Activated B cell treated with CpG ODN at 0.5 μM for 24 hours (primary cell): Measurements from ENCODE around the gene ANKRD33. TPM values are rescaled to one million over a fixed set of nuclear protein-coding genes. Genes with fewer than 3 reads are reported as not detected.

Source experiments
- ATAC-seq: fragments of 200-7000 bp; cut with Tn5 transposase; one replicate; pipeline ENCODE4 v1.10.0; 2021; ENCODE audit warnings: low read depth, mild to moderate bottlenecking, moderate library complexity
- CTCF ChIA-PET: fragments of 350-600 bp; sonication (Branson Sonifier 250); formaldehyde crosslinking; loops from one replicate; lab custom pipeline; 2021; ENCODE audit warnings: antibody characterized with exemption; lab: Charles Lee
- POLR2A ChIA-PET: fragments of 350-600 bp; sonication (Branson Sonifier 250); formaldehyde crosslinking; loops from one replicate; lab custom pipeline; 2021; ENCODE audit warnings: antibody characterized with exemption; lab: Charles Lee
- DNase-seq: peaks from one replicate; pipeline ENCODE4 v3.0.0; 2022
- H3K27ac Mint-ChIP-seq: one replicate; pipeline ENCODE4 v1.8.0; 2020; ENCODE audit warnings: mixed read lengths
- H3K27me3 Mint-ChIP-seq: one replicate; pipeline ENCODE4 v1.8.0; 2021; ENCODE audit warnings: mixed read lengths
- H3K36me3 Mint-ChIP-seq: one replicate; pipeline ENCODE4 v1.8.0; 2021; ENCODE audit warnings: low read depth, mixed read lengths
- H3K4me1 Mint-ChIP-seq: one replicate; pipeline ENCODE4 v1.8.0; 2021; ENCODE audit warnings: mixed read lengths
- H3K4me3 Mint-ChIP-seq: one replicate; pipeline ENCODE4 v1.8.0; 2020; ENCODE audit warnings: mild to moderate bottlenecking, mixed read lengths
- H3K9me3 Mint-ChIP-seq: one replicate; pipeline ENCODE4 v1.8.0; 2020; ENCODE audit warnings: mixed read lengths
- CTCF ChIP-seq: fragments of 200-600 bp; IDR thresholded peaks from one replicate; pipeline ENCODE4 v1.8.0; 2022; ENCODE audit warnings: antibody characterized with exemption, mild to moderate bottlenecking
- intact Hi-C: fragments of 100-400 bp; cut with micrococcal nuclease; formaldehyde crosslinking; loops from one replicate; pipeline ENCODE4 v1.15.1; 2024
- total RNA-seq: library from RNA; stranded (reverse); gene quantifications from 2 replicates; pipeline ENCODE4 v1.2.3, GENCODE V29; 2022

The ANKRD33 gene
- total RNA-seq, 1 donor from 2014 or later: not detected

GRCh38 chr12:51921017-51921725, 33.3 kb downstream of the ANKRD33 start:
- Mint-ChIP-seq H3K4me3 (no peak overlapping the region), H3K36me3 (no peaks in the 10 kb centered on the region)
- POLR2A ChIA-PET: no interaction called here

GRCh38 chr12:51922146-51922545, 34.2 kb downstream of the ANKRD33 start:
- ATAC-seq (no peak), DNase-seq (no peak)
- ChIA-PET POLR2A (no interaction called here), CTCF (interaction anchor here (1.0 to 2.9 kb wide), 3 partner anchors 44 to 59 kb away, joined by 3 to 9 read pairs (median 5); no protein-coding TSS in a partner anchor)
- peaks cover 32% of the 10 kb centered on the region for H3K4me1 Mint-ChIP-seq
- intact Hi-C loops: loop anchor here (5.0 kb wide), 1 partner anchor 35 kb away; the partner anchor contains the start of gene ANKRD33
- no peak overlapping the region for H3K4me3 Mint-ChIP-seq
- no peak for TF ChIP-seq CTCF
- no peak overlapping the region for H3K27ac Mint-ChIP-seq
- H3K9me3 Mint-ChIP-seq: no peaks in the 10 kb centered on the region
- H3K36me3 Mint-ChIP-seq: no peaks in the 10 kb centered on the region
- no peaks in the 10 kb centered on the region for H3K27me3 Mint-ChIP-seq

More at GRCh38 chr12:51921017-51921725, 33.3 kb downstream of the ANKRD33 start:
- CTCF ChIA-PET: interaction anchor here (1.1 to 2.9 kb wide), 2 partner anchors 49 to 60 kb away, joined by 5 to 9 read pairs; no protein-coding TSS in a partner anchor
- H3K27me3 Mint-ChIP-seq: no peaks in the 10 kb centered on the region
- H3K4me1 Mint-ChIP-seq: peaks cover 32% of the 10 kb centered on the region
- ATAC-seq: no peak
- H3K27ac Mint-ChIP-seq: no peak overlapping the region
- TF ChIP-seq CTCF: no peak
- H3K9me3 Mint-ChIP-seq: no peaks in the 10 kb centered on the region
- no peak for DNase-seq
- intact Hi-C loops: loop anchor here (5.0 kb wide), 1 partner anchor 34 kb away; the partner anchor contains the start of gene ANKRD33

GRCh38 chr12:51922762-51923505, 35.0 kb downstream of the ANKRD33 start:
- Mint-ChIP-seq H3K4me1 (peaks cover 32% of the 10 kb centered on the region), H3K4me3 (peak overlapping the region; percentile 56), H3K9me3 (no peaks in the 10 kb centered on the region), H3K36me3 (no peaks in the 10 kb centered on the region), H3K27ac (no peak overlapping the region), H3K27me3 (no peaks in the 10 kb centered on the region)
- no peak for TF ChIP-seq CTCF
- ChIA-PET POLR2A (no interaction called here), CTCF (interaction anchor here (0.8 to 2.9 kb wide), 4 partner anchors 43 to 55 kb away, joined by 3 to 9 read pairs (median 5); no protein-coding TSS in a partner anchor)
- ATAC-seq: no peak
- intact Hi-C loops: loop anchor here (1.0 to 5.0 kb wide), 2 partner anchors 36 to 502 kb away; partner anchors contain the start of gene ANKRD33
- no peak for DNase-seq

GRCh38 chr12:51923506-51924365, 35.8 kb downstream of the ANKRD33 start:
- Mint-ChIP-seq H3K36me3 (no peaks in the 10 kb centered on the region), H3K9me3 (no peaks in the 10 kb centered on the region), H3K4me3 (no peak overlapping the region), H3K27ac (no peak overlapping the region), H3K27me3 (no peaks in the 10 kb centered on the region), H3K4me1 (peaks cover 32% of the 10 kb centered on the region)
- intact Hi-C loops: loop anchor here (1.0 to 5.0 kb wide), 2 partner anchors 36 to 502 kb away; partner anchors contain the start of gene ANKRD33
- ChIA-PET CTCF (interaction anchor here (0.8 to 2.9 kb wide), 3 partner anchors 47 to 54 kb away, joined by 4 to 9 read pairs (median 6); no protein-coding TSS in a partner anchor), POLR2A (no interaction called here)
- DNase-seq: peak; percentile 44
- peak; percentile 66 for ATAC-seq
- no peak for TF ChIP-seq CTCF
